Measurements from ENCODE around the gene SEMG2.

Gene SEMG2

DNA sequence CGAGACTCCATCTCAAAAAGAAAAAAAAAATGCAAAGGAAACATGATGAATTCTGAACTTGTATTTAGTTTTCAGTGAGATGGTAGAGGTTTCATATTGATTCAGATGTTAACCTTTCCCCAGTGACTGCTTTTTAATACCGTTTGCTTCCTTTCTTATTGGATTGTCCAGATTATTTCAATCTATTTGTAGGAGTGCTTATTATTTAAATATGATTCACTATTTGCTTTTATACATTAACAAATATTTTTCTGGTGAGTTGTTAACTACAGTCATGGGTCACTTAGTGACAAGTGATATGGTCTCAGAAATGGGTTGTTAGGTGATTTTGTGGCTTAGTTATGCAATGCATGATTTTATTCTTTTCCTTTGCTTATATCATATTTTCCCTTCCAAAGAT is 38.1 kb upstream of the SEMG2 start:
- TF ChIP-seq, protein P1, sequence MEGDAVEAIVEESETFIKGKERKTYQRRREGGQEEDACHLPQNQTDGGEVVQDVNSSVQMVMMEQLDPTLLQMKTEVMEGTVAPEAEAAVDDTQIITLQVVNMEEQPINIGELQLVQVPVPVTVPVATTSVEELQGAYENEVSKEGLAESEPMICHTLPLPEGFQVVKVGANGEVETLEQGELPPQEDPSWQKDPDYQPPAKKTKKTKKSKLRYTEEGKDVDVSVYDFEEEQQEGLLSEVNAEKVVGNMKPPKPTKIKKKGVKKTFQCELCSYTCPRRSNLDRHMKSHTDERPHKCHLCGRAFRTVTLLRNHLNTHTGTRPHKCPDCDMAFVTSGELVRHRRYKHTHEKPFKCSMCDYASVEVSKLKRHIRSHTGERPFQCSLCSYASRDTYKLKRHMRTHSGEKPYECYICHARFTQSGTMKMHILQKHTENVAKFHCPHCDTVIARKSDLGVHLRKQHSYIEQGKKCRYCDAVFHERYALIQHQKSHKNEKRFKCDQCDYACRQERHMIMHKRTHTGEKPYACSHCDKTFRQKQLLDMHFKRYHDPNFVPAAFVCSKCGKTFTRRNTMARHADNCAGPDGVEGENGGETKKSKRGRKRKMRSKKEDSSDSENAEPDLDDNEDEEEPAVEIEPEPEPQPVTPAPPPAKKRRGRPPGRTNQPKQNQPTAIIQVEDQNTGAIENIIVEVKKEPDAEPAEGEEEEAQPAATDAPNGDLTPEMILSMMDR (IDR thresholded peaks at IDR 0.05; ENCODE audit: extremely low read depth, insufficient read depth, missing control alignments), result no peak
- in situ Hi-C loops (cut with MboI; ENCODE audit: low pct_unique_long_range_greater_than_20kb, low sequenced_read_pairs, unreplicated experiment), result no loop called here
- DNase-seq (ENCODE audit: low spot score), result no peak

DNA sequence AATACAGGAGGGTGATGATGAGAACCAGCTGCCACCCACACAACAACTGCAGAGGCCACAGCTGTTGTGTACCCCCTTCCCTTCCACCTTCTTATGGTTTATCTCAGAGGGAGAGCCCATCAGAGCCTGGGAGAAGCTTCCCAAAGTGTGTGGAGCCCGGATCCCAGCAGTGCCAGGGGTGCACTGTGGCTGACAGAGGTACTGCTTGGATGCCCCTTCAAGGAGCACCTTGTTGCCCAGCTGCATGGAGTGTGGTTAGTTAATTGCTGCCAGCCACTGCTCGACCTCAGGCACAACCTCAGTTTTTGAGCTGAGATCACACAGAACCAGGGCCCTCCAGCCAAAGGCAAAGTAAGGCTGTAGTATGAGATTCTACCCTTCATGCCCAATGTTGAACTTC is 33.5 kb upstream of the SEMG2 start:
- no peak for DNase-seq (ENCODE audit: low spot score)
- in situ Hi-C loops (cut with MboI; ENCODE audit: low pct_unique_long_range_greater_than_20kb, low sequenced_read_pairs, unreplicated experiment), result no loop called here
- TF ChIP-seq, protein P1 (IDR thresholded peaks at IDR 0.05; ENCODE audit: extremely low read depth, insufficient read depth, missing control alignments), result no peak

DNA sequence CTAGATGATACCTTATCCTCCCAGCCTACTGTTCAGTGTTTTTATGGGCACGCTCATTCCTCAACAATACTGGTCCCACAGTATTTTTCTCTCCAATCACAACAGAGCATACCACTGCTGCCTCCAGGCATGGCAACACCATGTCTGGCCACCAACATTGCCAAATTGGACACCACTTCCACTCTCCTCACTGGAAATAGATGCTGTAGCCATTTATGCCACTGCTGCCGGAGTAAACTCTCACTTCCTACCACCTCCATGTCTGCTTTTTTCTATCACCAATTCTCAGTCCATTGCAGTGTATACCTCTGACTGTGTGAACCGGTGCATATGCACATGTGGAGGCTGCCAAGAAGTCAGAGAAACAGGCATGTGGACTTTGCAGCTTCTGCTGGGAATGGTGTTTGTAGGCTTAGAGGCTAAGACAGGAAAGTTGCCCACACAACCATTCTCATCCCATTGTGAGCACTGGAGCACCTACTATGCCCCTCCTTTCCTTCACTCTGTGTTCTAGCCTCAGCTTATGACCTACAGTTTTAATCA is 32.0 kb upstream of the SEMG2 start:
- no peak for DNase-seq (ENCODE audit: low spot score)
- TF ChIP-seq, protein P1 (IDR thresholded peaks at IDR 0.05; ENCODE audit: extremely low read depth, insufficient read depth, missing control alignments), result no peak
- in situ Hi-C loops (cut with MboI; ENCODE audit: low pct_unique_long_range_greater_than_20kb, low sequenced_read_pairs, unreplicated experiment), result no loop called here

DNA sequence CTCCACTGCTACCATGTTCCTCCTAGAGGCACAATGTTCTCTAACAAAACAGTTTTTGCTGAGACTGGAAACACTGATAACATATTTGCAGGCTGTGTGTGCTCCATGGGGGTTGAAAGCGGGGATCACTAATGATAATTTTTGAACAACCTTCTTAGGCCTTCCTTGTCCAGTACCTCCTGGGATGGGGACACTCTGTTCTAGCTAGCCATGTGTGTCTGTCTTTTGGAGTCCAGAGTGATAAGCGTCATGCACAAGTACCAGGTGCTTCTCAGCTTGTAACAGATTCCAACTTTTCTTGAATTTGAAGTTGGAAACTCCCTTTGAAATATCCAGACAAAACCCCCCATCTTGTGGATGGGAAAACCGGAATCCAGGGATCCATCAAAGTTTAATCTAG is 31.3 kb upstream of the SEMG2 start:
- TF ChIP-seq, protein P1 (IDR thresholded peaks at IDR 0.05; ENCODE audit: extremely low read depth, insufficient read depth, missing control alignments), result no peak
- no peak for DNase-seq (ENCODE audit: low spot score)
- in situ Hi-C loops (cut with MboI; ENCODE audit: low pct_unique_long_range_greater_than_20kb, low sequenced_read_pairs, unreplicated experiment), result no loop called here

DNA sequence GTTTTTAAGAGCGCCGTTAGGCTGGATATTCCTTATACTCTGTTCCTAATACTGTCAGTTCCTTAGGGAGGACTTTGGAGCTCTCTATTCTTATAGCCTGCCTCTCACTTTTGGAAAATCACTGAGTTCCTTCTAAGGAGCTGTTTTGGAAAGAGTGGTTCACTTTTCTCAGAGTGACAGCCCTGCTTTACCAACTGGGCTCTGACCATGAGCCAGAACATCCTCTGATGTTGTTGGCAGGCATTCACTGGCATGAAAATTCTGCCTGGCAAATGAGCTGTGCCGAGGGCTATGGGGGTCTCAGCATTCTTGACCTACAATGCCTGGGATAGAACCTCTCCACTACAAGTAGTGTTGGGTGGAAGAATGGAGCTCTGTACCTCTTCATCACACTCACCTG is 29.2 kb upstream of the SEMG2 start:
- TF ChIP-seq, protein P1 (IDR thresholded peaks at IDR 0.05; ENCODE audit: extremely low read depth, insufficient read depth, missing control alignments), result no peak
- no peak for DNase-seq (ENCODE audit: low spot score)
- in situ Hi-C loops (cut with MboI; ENCODE audit: low pct_unique_long_range_greater_than_20kb, low sequenced_read_pairs, unreplicated experiment), result no loop called here

DNA sequence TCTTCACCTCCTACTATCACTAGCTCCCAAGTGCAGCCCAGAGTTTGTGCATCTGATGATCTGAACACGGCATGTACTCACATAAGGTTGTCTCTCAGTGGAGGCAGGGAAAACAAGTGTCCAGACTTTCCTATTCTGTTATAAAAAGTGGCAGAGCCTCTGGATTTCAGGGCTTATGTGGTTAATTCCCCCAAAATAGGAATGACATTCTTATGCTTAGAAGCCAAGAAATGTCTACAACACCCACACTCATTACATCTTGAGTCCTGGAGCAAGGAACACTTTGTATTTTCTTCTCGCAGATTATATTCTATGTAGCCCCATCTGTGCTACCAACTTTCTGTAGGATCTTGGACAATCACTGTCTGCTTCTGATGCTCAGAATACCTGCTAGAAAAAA is 27.8 kb upstream of the SEMG2 start:
- DNase-seq (ENCODE audit: low spot score), result no peak
- in situ Hi-C loops (cut with MboI; ENCODE audit: low pct_unique_long_range_greater_than_20kb, low sequenced_read_pairs, unreplicated experiment), result no loop called here
- TF ChIP-seq, protein P1 (IDR thresholded peaks at IDR 0.05; ENCODE audit: extremely low read depth, insufficient read depth, missing control alignments), result no peak

DNA sequence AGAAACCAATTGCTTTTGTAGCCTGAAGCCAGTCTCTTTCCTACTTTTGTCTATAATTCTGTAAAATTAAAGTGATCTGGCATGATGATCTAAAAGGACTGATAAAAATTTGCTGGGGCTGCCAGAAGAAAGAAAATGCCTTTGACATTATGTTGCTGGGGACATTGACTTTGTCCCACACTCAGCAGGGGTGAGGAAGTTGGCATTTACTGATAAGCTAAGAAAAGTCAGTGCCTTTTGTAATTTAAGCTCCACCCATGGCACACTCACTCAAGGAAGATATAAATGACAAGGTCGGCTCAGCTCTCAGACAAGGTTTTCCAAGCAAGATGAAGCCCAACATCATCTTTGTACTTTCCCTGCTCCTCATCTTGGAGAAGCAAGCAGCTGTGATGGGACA is 14.4 kb upstream of the SEMG2 start, which contains the start of gene SEMG1:
Gene SEMG1, plus strand, starts transcription at position 309 of the 400 bp plus-strand sequence. Its CDS starts 21 bp downstream, at position 330.
- in situ Hi-C loops (cut with MboI; ENCODE audit: low pct_unique_long_range_greater_than_20kb, low sequenced_read_pairs, unreplicated experiment), result no loop called here
- TF ChIP-seq, protein P1 (IDR thresholded peaks at IDR 0.05; ENCODE audit: extremely low read depth, insufficient read depth, missing control alignments), result no peak
- no peak for DNase-seq (ENCODE audit: low spot score)

Data from GM13977 (cell line).